GM19043 (cell line): ENCODE results near the gene CREBZF.
"Not testable (repeated sequence)": the region's sequence is repeated elsewhere in the genome, so short reads cannot be mapped to it uniquely, and the experiment has no call there.

ENCODE experiments used
- ATAC-seq: cut with Tn5 transposase; IDR thresholded peaks from one replicate; pipeline ENCODE4 v1.9.1; 2021; ENCODE audit warnings: low read depth; ENCODE audit not compliant: unreplicated experiment

Gene CREBZF

GRCh38 chr11:85627998-85628770 lies 36.7 kb downstream of the CREBZF start, which contains the start of gene TMEM126B:
TSS of gene TMEM126B (plus strand) at chr11:85628593. CDS start at chr11:85628608, 15 bp downstream.
- ATAC-seq: peak; percentile 99

- ATAC-seq: no peak
These were observed 37.5 kb downstream of the CREBZF start, which contains the start of gene DLG2 for GRCh38 chr11:85627332-85627997. TSS of gene DLG2 (minus strand) at chr11:85627344.

- ATAC-seq: no peak
These were observed 38.4 kb downstream of the CREBZF start for GRCh38 chr11:85626496-85626895.

- no peak for ATAC-seq
These were observed 44.7 kb downstream of the CREBZF start for GRCh38 chr11:85620256-85620655.

GRCh38 chr11:85619499-85619898 lies 45.4 kb downstream of the CREBZF start:
- no peak for ATAC-seq

- ATAC-seq: not testable (repeated sequence)
These were observed 53.3 kb downstream of the CREBZF start for GRCh38 chr11:85611643-85612042.
